ENCODE data around the gene GALNTL6. TPM values are rescaled to one million over a fixed set of nuclear protein-coding genes. Genes with fewer than 3 reads are reported as not detected.

Gene GALNTL6
- total and polyA plus RNA-seq, 7 experiments from 2014 or later, result not detected

DNA sequence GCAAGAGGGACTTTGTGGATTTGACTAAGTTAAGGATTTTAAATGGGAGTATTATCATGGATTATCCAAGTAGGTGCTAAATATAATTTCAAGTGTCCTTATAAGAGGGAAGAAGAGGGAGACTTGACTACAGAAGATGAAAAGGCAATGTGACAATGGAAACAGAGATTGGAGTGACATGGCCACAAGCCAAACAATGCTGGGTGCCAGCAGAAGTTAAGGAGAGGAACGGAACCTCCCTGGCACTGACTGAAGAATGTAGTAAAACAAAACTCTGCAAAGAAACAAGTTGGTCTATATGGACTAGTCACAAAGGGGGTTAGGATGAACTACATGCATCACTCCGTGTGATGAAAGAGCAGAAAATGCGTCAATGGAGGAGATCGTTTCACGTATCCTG lies 959.6 kb downstream of the GALNTL6 start:
- intact Hi-C loops (cut with micrococcal nuclease), result no loop called here
- H3K27ac ChIP-seq (ENCODE audit: low read depth, low read length), result no peak overlapping the region
- no peaks in the 10 kb centered on the region for H3K4me1 ChIP-seq (ENCODE audit: control insufficient read depth in 2 of 2, insufficient read depth in 2 of 2, low read length in 2 of 2)
- Mint-ChIP-seq H3K4me3 (no peak overlapping the region), H3K36me3 (no peaks in the 10 kb centered on the region), H3K27me3 (peaks cover 0 to 6% (median 0%) of the 10 kb centered on the region in 5 donors), H3K27ac (no peak overlapping the region), H3K4me1 (no peaks in the 10 kb centered on the region), H3K9me3 (peaks cover 0 to 13% (median 2%) of the 10 kb centered on the region in 11 donors)
- ATAC-seq, result no peak
- no peaks in the 10 kb centered on the region for H3K9me3 ChIP-seq (ENCODE audit: control insufficient read depth in 2 of 3, low read length in 3 of 3)
- H3K36me3 ChIP-seq (ENCODE audit: control insufficient read depth in 2 of 3, insufficient read depth in 3 of 3, low read length in 3 of 3), result no peaks in the 10 kb centered on the region
- DNase-seq, result no peak
- H3K4me3 ChIP-seq (ENCODE audit: low read length), result no peak overlapping the region
- ChIA-PET CTCF (no interaction called here), POLR2A (no interaction called here)
- H3K27me3 ChIP-seq (ENCODE audit: control insufficient read depth in 2 of 2, insufficient read depth in 2 of 2, low read length in 2 of 2), result no peaks in the 10 kb centered on the region

DNA sequence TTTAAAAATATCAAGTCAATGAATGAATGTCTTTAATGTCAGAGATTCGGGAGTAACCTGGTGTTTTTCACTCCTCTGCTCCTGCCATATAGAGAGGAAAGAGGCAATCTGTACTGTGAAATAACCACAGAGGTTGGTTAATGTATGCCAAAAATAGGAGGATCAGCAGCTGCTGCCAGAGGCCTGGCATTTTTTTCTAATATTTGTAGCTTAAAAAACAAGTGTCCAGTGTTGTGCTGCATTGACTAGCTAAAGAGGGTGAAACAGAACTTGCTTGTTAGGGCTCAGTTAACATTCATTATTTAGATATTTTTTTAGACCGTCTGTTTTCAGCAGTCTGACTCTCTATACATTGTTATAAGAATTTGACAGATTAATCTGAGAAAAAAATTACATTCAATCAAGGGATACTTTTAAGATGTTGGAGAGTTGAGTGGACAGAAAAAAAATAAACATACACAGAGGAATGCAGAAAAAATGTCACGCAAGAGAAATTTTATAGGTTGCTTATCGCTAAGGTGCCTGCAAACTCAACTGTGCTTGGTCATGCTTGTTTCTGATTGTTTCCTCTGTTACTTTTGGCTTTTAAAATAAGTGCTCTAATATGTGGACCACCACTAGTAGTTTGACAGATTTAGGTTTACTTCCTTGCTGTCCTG lies 963.1 kb downstream of the GALNTL6 start:
- Mint-ChIP-seq H3K4me3 (no peak overlapping the region), H3K4me1 (peaks cover 0 to 4% (median 0%) of the 10 kb centered on the region in 7 donors), H3K27ac (no peak overlapping the region), H3K36me3 (no peaks in the 10 kb centered on the region), H3K9me3 (peaks cover 0 to 12% (median 0%) of the 10 kb centered on the region in 11 donors), H3K27me3 (peaks cover 0 to 6% (median 0%) of the 10 kb centered on the region in 5 donors)
- H3K4me3 ChIP-seq (ENCODE audit: low read length), result no peak overlapping the region
- H3K36me3 ChIP-seq (ENCODE audit: control insufficient read depth in 2 of 3, insufficient read depth in 3 of 3, low read length in 3 of 3), result no peaks in the 10 kb centered on the region
- CTCF ChIA-PET, result no interaction called here
- no peaks in the 10 kb centered on the region for H3K4me1 ChIP-seq (ENCODE audit: control insufficient read depth in 2 of 2, insufficient read depth in 2 of 2, low read length in 2 of 2)
- intact Hi-C loops (cut with micrococcal nuclease), result no loop called here
- H3K27ac ChIP-seq (ENCODE audit: low read depth, low read length), result no peak overlapping the region
- ATAC-seq (no peak), DNase-seq (no peak)
- no peaks in the 10 kb centered on the region for H3K9me3 ChIP-seq (ENCODE audit: control insufficient read depth in 2 of 3, low read length in 3 of 3)
- no peaks in the 10 kb centered on the region for H3K27me3 ChIP-seq (ENCODE audit: control insufficient read depth in 2 of 2, insufficient read depth in 2 of 2, low read length in 2 of 2)
- POLR2A ChIA-PET, result no interaction called here

DNA sequence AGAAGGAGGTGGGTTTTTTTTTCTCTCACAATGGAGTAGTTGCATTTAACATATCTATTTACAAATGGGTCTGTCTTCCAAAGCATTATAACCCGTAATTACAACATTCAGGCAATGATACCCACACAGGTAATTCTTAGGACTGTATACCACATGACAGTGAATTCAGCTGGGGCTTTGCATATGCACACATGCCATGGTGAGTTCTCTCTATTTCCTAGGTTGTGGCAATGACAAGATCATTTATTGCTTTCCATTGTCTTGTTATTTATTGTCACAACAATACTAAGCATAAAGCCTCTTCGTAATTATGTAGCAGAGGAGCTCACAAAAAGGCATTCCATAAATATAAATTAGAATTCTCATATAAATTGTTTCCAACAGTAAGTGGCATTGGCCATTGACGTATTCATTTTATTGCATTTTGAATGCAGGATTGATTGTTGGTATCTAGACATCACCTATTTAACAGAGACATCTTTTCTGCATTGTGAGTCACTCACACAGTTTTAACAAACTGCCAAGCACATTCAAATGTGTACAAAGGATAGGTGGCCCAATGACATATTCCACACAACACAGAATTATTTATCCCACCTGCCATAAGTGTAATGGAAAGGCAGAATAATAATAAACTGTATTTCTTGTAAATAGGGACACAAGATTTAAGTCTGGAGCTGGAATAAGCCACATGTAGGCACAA lies 964.7 kb downstream of the GALNTL6 start:
- H3K27me3 Mint-ChIP-seq, result peaks cover 0 to 6% (median 0%) of the 10 kb centered on the region in 5 donors
- Histone ChIP-seq H3K27me3 (ENCODE audit: control insufficient read depth in 2 of 2, insufficient read depth in 2 of 2, low read length in 2 of 2) (no peaks in the 10 kb centered on the region), H3K27ac (ENCODE audit: low read depth, low read length) (no peak overlapping the region), H3K4me1 (ENCODE audit: control insufficient read depth in 2 of 2, insufficient read depth in 2 of 2, low read length in 2 of 2) (no peaks in the 10 kb centered on the region), H3K4me3 (ENCODE audit: low read length) (no peak overlapping the region), H3K9me3 (ENCODE audit: control insufficient read depth in 2 of 3, low read length in 3 of 3) (no peaks in the 10 kb centered on the region), H3K36me3 (ENCODE audit: control insufficient read depth in 2 of 3, insufficient read depth in 3 of 3, low read length in 3 of 3) (no peaks in the 10 kb centered on the region)
- peaks cover 0 to 4% (median 0%) of the 10 kb centered on the region in 7 donors for H3K4me1 Mint-ChIP-seq
- H3K36me3 Mint-ChIP-seq, result no peaks in the 10 kb centered on the region
- CTCF ChIA-PET, result no interaction called here
- H3K4me3 Mint-ChIP-seq, result no peak overlapping the region
- intact Hi-C loops (cut with micrococcal nuclease), result no loop called here
- DNase-seq (no peak), ATAC-seq (no peak)
- H3K27ac Mint-ChIP-seq, result no peak overlapping the region
- POLR2A ChIA-PET, result no interaction called here
- H3K9me3 Mint-ChIP-seq, result peaks cover 0 to 2% (median 0%) of the 10 kb centered on the region in 11 donors

DNA sequence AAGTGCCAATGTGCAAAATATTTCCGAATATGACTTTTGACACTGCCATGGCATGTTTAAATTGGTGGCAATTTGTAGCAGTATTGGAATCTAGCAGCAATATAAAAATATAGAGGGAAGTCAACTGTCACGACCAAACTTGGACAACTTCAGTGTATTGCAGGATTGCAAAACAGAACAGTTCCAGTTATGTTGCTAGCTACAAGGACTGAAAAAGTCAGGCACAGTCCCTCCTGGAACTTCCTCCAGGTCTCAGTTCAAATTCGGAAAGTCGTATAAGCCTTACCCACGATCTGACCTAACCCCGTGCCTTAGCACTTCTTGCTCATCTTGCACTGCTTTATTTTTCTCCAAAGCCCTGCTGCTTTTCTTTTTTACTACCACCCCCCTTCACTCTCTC lies 965.4 kb downstream of the GALNTL6 start:
- ChIA-PET CTCF (no interaction called here), POLR2A (no interaction called here)
- no peak overlapping the region for H3K4me3 ChIP-seq (ENCODE audit: low read length)
- H3K9me3 Mint-ChIP-seq, result no peaks in the 10 kb centered on the region
- no peak overlapping the region for H3K27ac ChIP-seq (ENCODE audit: low read depth, low read length)
- DNase-seq (no peak), ATAC-seq (peak; percentile 4)
- H3K27me3 ChIP-seq (ENCODE audit: control insufficient read depth in 2 of 2, insufficient read depth in 2 of 2, low read length in 2 of 2), result no peaks in the 10 kb centered on the region
- H3K27me3 Mint-ChIP-seq, result peaks cover 0 to 6% (median 0%) of the 10 kb centered on the region in 5 donors
- no peaks in the 10 kb centered on the region for H3K36me3 ChIP-seq (ENCODE audit: control insufficient read depth in 2 of 3, insufficient read depth in 3 of 3, low read length in 3 of 3)
- H3K4me1 Mint-ChIP-seq, result peaks cover 0 to 4% (median 0%) of the 10 kb centered on the region in 7 donors
- intact Hi-C loops (cut with micrococcal nuclease), result no loop called here
- H3K36me3 Mint-ChIP-seq, result no peaks in the 10 kb centered on the region
- no peak overlapping the region for H3K27ac Mint-ChIP-seq
- H3K4me1 ChIP-seq (ENCODE audit: control insufficient read depth in 2 of 2, insufficient read depth in 2 of 2, low read length in 2 of 2), result no peaks in the 10 kb centered on the region
- no peak overlapping the region for H3K4me3 Mint-ChIP-seq
- no peaks in the 10 kb centered on the region for H3K9me3 ChIP-seq (ENCODE audit: control insufficient read depth in 2 of 3, low read length in 3 of 3)

DNA sequence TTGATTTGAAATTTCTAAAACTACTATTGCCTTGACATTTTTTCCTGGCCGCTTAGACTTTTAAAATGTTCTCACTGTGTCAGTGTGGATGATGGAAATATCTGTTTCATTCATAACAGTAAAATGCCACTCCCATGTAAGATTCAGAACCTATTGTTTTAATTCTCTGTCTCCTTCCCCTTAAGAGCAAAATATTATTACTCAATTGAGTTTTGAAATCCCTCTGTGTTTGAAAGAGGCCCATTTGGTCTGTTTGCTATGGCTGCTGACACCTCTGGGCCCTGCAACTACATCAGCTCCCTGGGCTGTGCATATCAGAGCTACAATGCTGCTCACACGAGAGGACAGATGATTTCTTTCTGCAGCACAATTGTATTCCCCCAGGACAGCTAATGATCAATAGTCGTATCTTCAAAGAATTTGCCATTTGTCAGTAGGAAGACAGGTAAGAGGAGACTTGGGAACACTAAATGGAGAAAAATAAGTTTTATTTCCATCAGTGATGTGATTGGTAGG lies 967.4 kb downstream of the GALNTL6 start:
- H3K4me1 Mint-ChIP-seq, result peaks cover 0 to 5% (median 0%) of the 10 kb centered on the region in 7 donors
- Histone ChIP-seq H3K9me3 (ENCODE audit: control insufficient read depth in 2 of 3, low read length in 3 of 3) (no peaks in the 10 kb centered on the region), H3K27ac (ENCODE audit: low read depth, low read length) (no peak overlapping the region), H3K27me3 (ENCODE audit: control insufficient read depth in 2 of 2, insufficient read depth in 2 of 2, low read length in 2 of 2) (no peaks in the 10 kb centered on the region), H3K36me3 (ENCODE audit: control insufficient read depth in 2 of 3, insufficient read depth in 3 of 3, low read length in 3 of 3) (no peaks in the 10 kb centered on the region), H3K4me1 (ENCODE audit: control insufficient read depth in 2 of 2, insufficient read depth in 2 of 2, low read length in 2 of 2) (no peaks in the 10 kb centered on the region), H3K4me3 (ENCODE audit: low read length) (no peak overlapping the region)
- ChIA-PET CTCF (no interaction called here), POLR2A (no interaction called here)
- ATAC-seq (no peak), DNase-seq (no peak)
- peaks cover 0 to 3% (median 0%) of the 10 kb centered on the region in 5 donors for H3K27me3 Mint-ChIP-seq
- H3K27ac Mint-ChIP-seq, result no peak overlapping the region
- no peaks in the 10 kb centered on the region for H3K9me3 Mint-ChIP-seq
- no peak overlapping the region for H3K4me3 Mint-ChIP-seq
- no peaks in the 10 kb centered on the region for H3K36me3 Mint-ChIP-seq
- intact Hi-C loops (cut with micrococcal nuclease), result no loop called here

DNA sequence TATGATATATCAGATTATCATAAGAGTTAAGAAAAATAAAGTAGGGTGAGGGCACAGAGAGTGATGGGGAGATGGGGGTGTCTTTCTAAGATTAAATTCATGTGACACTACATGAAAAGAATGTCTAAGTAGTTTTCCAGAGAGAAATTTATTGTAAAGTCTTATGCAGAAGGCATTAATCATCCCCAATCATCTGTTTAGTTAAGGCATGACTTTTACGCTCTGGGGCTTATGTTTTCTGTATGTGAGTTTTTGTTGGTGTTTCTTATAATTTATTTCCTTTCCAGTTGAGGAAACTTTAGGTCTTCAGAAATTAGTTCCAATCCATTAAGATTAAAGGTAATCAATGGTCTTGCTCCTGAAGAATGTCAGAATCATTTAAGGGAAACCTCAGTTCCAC lies 972.4 kb downstream of the GALNTL6 start:
- H3K4me1 Mint-ChIP-seq, result peaks cover 0 to 5% (median 0%) of the 10 kb centered on the region in 7 donors
- no peak overlapping the region for H3K27ac ChIP-seq (ENCODE audit: low read depth, low read length)
- no peak overlapping the region for H3K4me3 Mint-ChIP-seq
- no peaks in the 10 kb centered on the region for H3K36me3 ChIP-seq (ENCODE audit: control insufficient read depth in 2 of 3, insufficient read depth in 3 of 3, low read length in 3 of 3)
- ChIA-PET CTCF (no interaction called here), POLR2A (no interaction called here)
- ATAC-seq (no peak), DNase-seq (no peak)
- H3K4me1 ChIP-seq (ENCODE audit: control insufficient read depth in 2 of 2, insufficient read depth in 2 of 2, low read length in 2 of 2), result no peaks in the 10 kb centered on the region
- H3K27me3 Mint-ChIP-seq, result peaks cover 0 to 6% (median 0%) of the 10 kb centered on the region in 5 donors
- peaks cover 0 to 2% (median 0%) of the 10 kb centered on the region in 11 donors for H3K9me3 Mint-ChIP-seq
- H3K27me3 ChIP-seq (ENCODE audit: control insufficient read depth in 2 of 2, insufficient read depth in 2 of 2, low read length in 2 of 2), result no peaks in the 10 kb centered on the region
- H3K36me3 Mint-ChIP-seq, result no peaks in the 10 kb centered on the region
- H3K27ac Mint-ChIP-seq, result no peak overlapping the region
- H3K9me3 ChIP-seq (ENCODE audit: control insufficient read depth in 2 of 3, low read length in 3 of 3), result no peaks in the 10 kb centered on the region
- H3K4me3 ChIP-seq (ENCODE audit: low read length), result no peak overlapping the region
- intact Hi-C loops (cut with micrococcal nuclease), result no loop called here

All from naive thymus-derived CD4-positive, alpha-beta T cell (primary cell).